Tibial nerve (tissue), 4 donors: ENCODE measurements around the gene SKAP2. TPM values are rescaled to one million over a fixed set of nuclear protein-coding genes. Genes with fewer than 3 reads are reported as not detected.

ENCODE experiments used
- DNase-seq, 2 donors: peaks; one replicate each; pipeline ENCODE4 v3.0.0-alpha.2; 2019; ENCODE audit warnings: low spot score in 2 of 2
- H3K27ac ChIP-seq, 4 donors: fragments of 200-600 bp; sonication (generic) in 3 of 4; one replicate each; pipeline ENCODE4 v1.5.1; 2017 to 2019; ENCODE audit warnings: mild to moderate bottlenecking in 1 of 4
- H3K27me3 ChIP-seq, 2 donors: fragments of 200-600 bp; sonication (generic) in 1 of 2; one replicate each; pipeline versions ENCODE4 v1.5.1 to v1.6.0; 2017 to 2019
- H3K36me3 ChIP-seq, 3 donors: fragments of 200-600 bp; sonication (generic); one replicate each; pipeline ENCODE4 v1.5.1; 2018 to 2019
- H3K4me1 ChIP-seq, 4 donors: fragments of 200-600 bp; sonication (generic) in 3 of 4; one replicate each; pipeline ENCODE4 v1.5.1; 2017 to 2019
- H3K4me3 ChIP-seq, 4 donors: fragments of 200-600 bp; sonication (generic) in 3 of 4; one replicate each; pipeline ENCODE4 v1.5.1; 2017 to 2019; ENCODE audit warnings: mild to moderate bottlenecking in 1 of 4, moderate library complexity in 1 of 4
- H3K9me3 ChIP-seq, 4 donors: fragments of 200-600 bp; sonication (generic) in 3 of 4; one replicate each; pipeline ENCODE4 v1.5.1; 2017 to 2019
- CTCF ChIP-seq, 5 experiments: fragments of 200-600 bp in 3 of 5; fragments of 450-650 bp in 2 of 5; sonication (generic) in 3 of 5; IDR thresholded peaks; one replicate each; pipeline ENCODE4 v1.5.1; 2016 to 2019; ENCODE audit warnings: antibody characterized with exemption in 5 of 5, mild to moderate bottlenecking in 3 of 5, moderate library complexity in 2 of 5
- EP300 ChIP-seq, 2 donors: sonication (generic); formaldehyde crosslinking; IDR thresholded peaks; one replicate each; pipeline ENCODE4 v1.6.1; 2017; ENCODE audit warnings: antibody characterized with exemption in 2 of 2, mild to moderate bottlenecking in 1 of 2
- POLR2A ChIP-seq, 2 donors: fragments of 450-650 bp; IDR thresholded peaks; one replicate each; pipeline ENCODE4 v1.6.1; 2017; ENCODE audit warnings: antibody characterized with exemption in 2 of 2, mild to moderate bottlenecking in 2 of 2, moderate library complexity in 2 of 2
- WGBS, 2 donors: methylation state at CpG; one replicate each; pipeline ENCODE4 v1.1.5; 2018; 5-methylcytosine and 5-hydroxymethylcytosine counted together
- total RNA-seq, 4 donors: library from RNA; depleted of rRNA; stranded (reverse); fragments of >200 nt; gene quantifications; one replicate each; pipeline ENCODE4 v1.1.0, GENCODE V29; 2016

SKAP2 gene
- total RNA-seq, 4 donors from 2014 or later = 14.1 to 33.7 (median 27.6) TPM

GRCh38 chr7:26629696-26630095 lies 234.7 kb downstream of the SKAP2 start:
- H3K4me3 ChIP-seq = no peak overlapping the region
- TF ChIP-seq EP300 (IDR thresholded peaks at IDR 0.05) (no peak), POLR2A (IDR thresholded peaks at IDR 0.05) (no peak), CTCF (IDR thresholded peaks at IDR 0.05) (no peak)
- peaks cover 0 to 2% of the 10 kb centered on the region in 2 donors for H3K27me3 ChIP-seq
- no peaks in the 10 kb centered on the region for H3K9me3 ChIP-seq
- 85 to 89% methylated on average over 3 of the region's 3 CpGs for WGBS, 2 donors
- DNase-seq = no peak
- H3K36me3 ChIP-seq = no peaks in the 10 kb centered on the region
- no peaks in the 10 kb centered on the region for H3K4me1 ChIP-seq
- H3K27ac ChIP-seq = no peak overlapping the region

- no peak overlapping the region for H3K4me3 ChIP-seq
- peaks cover 0 to 2% of the 10 kb centered on the region in 2 donors for H3K27me3 ChIP-seq
- no peak overlapping the region for H3K27ac ChIP-seq
- H3K9me3 ChIP-seq = no peaks in the 10 kb centered on the region
- WGBS, 2 donors = 41 to 58% methylated on average over 6 to 11 of the region's 11 CpGs
- DNase-seq = no peak
- no peak for TF ChIP-seq EP300 (IDR thresholded peaks at IDR 0.05)
- no peaks in the 10 kb centered on the region for H3K4me1 ChIP-seq
- no peaks in the 10 kb centered on the region for H3K36me3 ChIP-seq
These were observed 236.5 kb downstream of the SKAP2 start for GRCh38 chr7:26627891-26628341.

GRCh38 chr7:26627221-26627620 lies 237.2 kb downstream of the SKAP2 start:
- Histone ChIP-seq H3K4me3 (no peak overlapping the region), H3K27me3 (peaks cover 0 to 2% of the 10 kb centered on the region in 2 donors), H3K36me3 (no peaks in the 10 kb centered on the region), H3K9me3 (no peaks in the 10 kb centered on the region), H3K27ac (no peak overlapping the region), H3K4me1 (no peaks in the 10 kb centered on the region)
- TF ChIP-seq CTCF (IDR thresholded peaks at IDR 0.05) (no peak), POLR2A (IDR thresholded peaks at IDR 0.05) (no peak), EP300 (IDR thresholded peaks at IDR 0.05) (no peak)
- DNase-seq = no peak
- 92 to 94% methylated on average over 10 of the region's 10 CpGs for WGBS, 2 donors

GRCh38 chr7:26626687-26627086 lies 237.7 kb downstream of the SKAP2 start:
- Histone ChIP-seq H3K4me1 (no peaks in the 10 kb centered on the region), H3K4me3 (no peak overlapping the region), H3K9me3 (no peaks in the 10 kb centered on the region), H3K27ac (no peak overlapping the region), H3K36me3 (no peaks in the 10 kb centered on the region), H3K27me3 (peaks cover 0 to 2% of the 10 kb centered on the region in 2 donors)
- no peak for TF ChIP-seq CTCF (IDR thresholded peaks at IDR 0.05)
- TF ChIP-seq POLR2A (IDR thresholded peaks at IDR 0.05) = no peak
- TF ChIP-seq EP300 (IDR thresholded peaks at IDR 0.05) = no peak
- DNase-seq = no peak
- WGBS, 2 donors = 66 to 77% methylated on average over 2 of the region's 2 CpGs

- TF ChIP-seq EP300 (IDR thresholded peaks at IDR 0.05) = no peak
- no peak for TF ChIP-seq CTCF (IDR thresholded peaks at IDR 0.05)
- TF ChIP-seq POLR2A (IDR thresholded peaks at IDR 0.05) = no peak
- Histone ChIP-seq H3K9me3 (no peaks in the 10 kb centered on the region), H3K27me3 (peaks cover 0 to under 1% of the 10 kb centered on the region in 2 donors), H3K27ac (no peak overlapping the region), H3K4me3 (no peak overlapping the region), H3K36me3 (no peaks in the 10 kb centered on the region), H3K4me1 (no peaks in the 10 kb centered on the region)
- WGBS, 2 donors = 81 to 85% methylated on average over 8 of the region's 8 CpGs
- no peak for DNase-seq
These were observed 238.2 kb downstream of the SKAP2 start for GRCh38 chr7:26626156-26626555.

GRCh38 chr7:26625286-26625685 lies 239.1 kb downstream of the SKAP2 start:
- TF ChIP-seq CTCF (IDR thresholded peaks at IDR 0.05) (no peak), EP300 (IDR thresholded peaks at IDR 0.05) (no peak), POLR2A (IDR thresholded peaks at IDR 0.05) (no peak)
- Histone ChIP-seq H3K36me3 (no peaks in the 10 kb centered on the region), H3K27ac (no peak overlapping the region), H3K4me1 (no peaks in the 10 kb centered on the region), H3K27me3 (no peaks in the 10 kb centered on the region), H3K9me3 (no peaks in the 10 kb centered on the region), H3K4me3 (no peak overlapping the region)
- no peak for DNase-seq
- WGBS, 2 donors = 92 to 100% methylated on average over 4 of the region's 4 CpGs
